Heart right ventricle (tissue), 16 donors: ENCODE results near the gene PCED1A. TPM values are rescaled to one million over a fixed set of nuclear protein-coding genes. Genes with fewer than 3 reads are reported as not detected.

ENCODE experiments used
- ATAC-seq, 8 donors: fragments of 200-7000 bp; cut with Tn5 transposase; one replicate each; pipeline ENCODE4 v1.9.1; 2020; ENCODE audit warnings: mild to moderate bottlenecking in 8 of 8, moderate library complexity in 8 of 8, moderate number of reproducible peaks in 1 of 8
- DNase-seq, 2 donors: peaks; one replicate each; pipeline ENCODE4 v3.0.0-alpha.2; 2020
- H3K27ac ChIP-seq, 10 donors: fragments of 200-600 bp; sonication (generic) in 2 of 10; one replicate each; pipeline versions ENCODE4 v1.5.0 to v1.8.0; 2020 to 2022; ENCODE audit warnings: mild to moderate bottlenecking in 3 of 10
- H3K27me3 ChIP-seq, 7 donors: fragments of 200-600 bp; one replicate each; pipeline ENCODE4 v1.8.0; 2021 to 2022; ENCODE audit warnings: mild to moderate bottlenecking in 2 of 7
- H3K36me3 ChIP-seq, 9 donors: fragments of 200-600 bp; sonication (generic) in 1 of 9; one replicate each; pipeline versions ENCODE4 v1.5.0 to v1.8.0; 2020 to 2022; ENCODE audit warnings: mild to moderate bottlenecking in 2 of 9
- H3K4me1 ChIP-seq, 9 donors: fragments of 200-600 bp; sonication (generic) in 1 of 9; one replicate each; pipeline versions ENCODE4 v1.5.0 to v1.8.0; 2020 to 2022; ENCODE audit warnings: mild to moderate bottlenecking in 4 of 9
- H3K4me3 ChIP-seq, 10 donors: fragments of 200-600 bp; sonication (generic) in 2 of 10; one replicate each; pipeline versions ENCODE4 v1.5.0 to v1.8.0; 2020 to 2022; ENCODE audit warnings: mild to moderate bottlenecking in 7 of 10, moderate library complexity in 2 of 10
- H3K9me3 ChIP-seq, 11 donors: fragments of 200-600 bp in 10 of 11; sonication (generic) in 2 of 11; one replicate each; pipeline versions ENCODE4 v1.5.0 to v1.8.0; 2013 to 2022; ENCODE audit warnings: mild to moderate bottlenecking in 2 of 11, control low read depth in 1 of 11, moderate library complexity in 1 of 11
- CTCF ChIP-seq, 9 donors: fragments of 200-600 bp; sonication (generic) in 2 of 9; IDR thresholded peaks; one replicate each; pipeline versions ENCODE4 v1.5.0 to v1.8.0; 2021 to 2022; ENCODE audit warnings: antibody characterized with exemption in 9 of 9, mild to moderate bottlenecking in 5 of 9, moderate library complexity in 1 of 9
- WGBS, 2 donors: extraction: QIAGEN DNeasy Blood & Tissue Kit; methylation state at CpG; one replicate each; pipeline ENCODE4 v1.1.7; 2013; ENCODE audit warnings: inconsistent platforms in 1 of 2; 5-methylcytosine and 5-hydroxymethylcytosine counted together
- intact Hi-C, 10 donors: fragments of 100-400 bp; cut with DNase I; formaldehyde crosslinking; loops; one replicate each; pipeline versions ENCODE4 v1.11.1 to v1.14.2; 2022
- polyA plus RNA-seq, 2 donors: library from polyadenylated mRNA; stranded (reverse); fragments of 200-250 nt; gene quantifications; one replicate each; pipeline ENCODE4 v1.2.3, GENCODE V29; 2013
- total RNA-seq, 10 donors: library from RNA; stranded (reverse); fragmentation: NEBNext Ultra II Directional in 3 of 10; extraction: Animal tissue kit (Norgen Biotek cat#: 25700) in 3 of 10; gene quantifications; one replicate each; pipeline versions ENCODE4 v1.2.1 to v1.2.4, GENCODE V29; 2021 to 2023
- donor health status: Arrhythmogenic right ventricular cardiomyopathy.
- donor health status: ischemic (EF 13 %, LVEDD 7.1; RV severe dilation, severe dysfunction).
- donor health status: healthy with polysubstance abuse.
- donor health status: DM: no; HTN: yes; CAD: no.
- donor health status: DM: no; HTN: no; CAD: no.
- donor health status: ischemic (EF 25% LVEDD 6.9; RV normal size, moderate dysfunction).
- donor health status: ischemic (EF 25% LVEDD 5.7; RV mildly dilated, moderate dysfunction).
- donor health status: healthy.
- donor health status: DM: yes; HTN: yes; CAD: no.
- donor health status: Ischemic cardiomyopathy.
- donor health status: ischemic (EF 35%, LVEDD 5.7; RV mildly dilated, moderate dysfunction).
- donor health status: nonischemic (EF 11% LVEDD 7.7; RV severe dilation, severe dysfunction).
- donor health status: DM: yes; HTN: yes; CAD: no.
- donor health status: PGD.
- donor health status: ischemic (EF 29% LVEDD 5.4; RV normal size, mild dysfunction).
- donor health status: nonischemic (EF 23%, LVEDD 6.1; RV moderate dilation, normal function).

PCED1A gene
- total and polyA plus RNA-seq, 12 donors: 4.5 to 36.9 (median 8.2) TPM

GRCh38 chr20:2800521-2801285, 39.8 kb downstream of the PCED1A start, which contains the start of gene CPXM1:
Gene CPXM1 (minus strand): TSS chr20:2800627. CDS start chr20:2800572, 55 bp downstream.
- no peaks in the 10 kb centered on the region for H3K36me3 ChIP-seq
- intact Hi-C loops: no loop called here
- H3K27ac ChIP-seq: peak within 1 kb of the TSS in 1 of 10 donors; percentile 47
- WGBS, 2 donors: 1% methylated on average over 37 to 51 of the region's 52 CpGs
- TF ChIP-seq CTCF (IDR thresholded peaks at IDR 0.05): no peak
- H3K9me3 ChIP-seq: peaks cover 0 to 4% (median 0%) of the 10 kb centered on the region in 11 donors
- peaks cover 14 to 97% (median 86%) of the 10 kb centered on the region in 7 donors for H3K27me3 ChIP-seq
- H3K4me1 ChIP-seq: peaks cover 0 to 37% (median 12%) of the 10 kb centered on the region in 9 donors
- peak within 1 kb of the TSS in 9 of 10 donors; percentile 16 to 54 (median 34) for H3K4me3 ChIP-seq
- DNase-seq (no peak), ATAC-seq (peak in 2 of 8 donors; percentile 26 to 34)

- Histone ChIP-seq H3K36me3 (no peaks in the 10 kb centered on the region), H3K27ac (peak overlapping the region in 1 of 10 donors; percentile 47), H3K27me3 (peaks cover 7 to 97% (median 82%) of the 10 kb centered on the region in 7 donors), H3K4me3 (peak overlapping the region in 9 of 10 donors; percentile 16 to 54 (median 34)), H3K9me3 (peaks cover 0 to 4% (median 0%) of the 10 kb centered on the region in 11 donors), H3K4me1 (peaks cover 0 to 29% (median 12%) of the 10 kb centered on the region in 9 donors)
- intact Hi-C loops: no loop called here
- ATAC-seq (peak in 3 of 8 donors; percentile 21 to 36 (median 26)), DNase-seq (no peak)
- no peak for TF ChIP-seq CTCF (IDR thresholded peaks at IDR 0.05)
- WGBS, 2 donors: 2 to 3% methylated on average over 61 of the region's 61 CpGs
Observed at GRCh38 chr20:2799688-2800520, 40.6 kb downstream of the PCED1A start.

GRCh38 chr20:2799271-2799670, 41.2 kb downstream of the PCED1A start:
- 42 to 59% methylated on average over 9 of the region's 9 CpGs for WGBS, 2 donors
- no peak for TF ChIP-seq CTCF (IDR thresholded peaks at IDR 0.05)
- Histone ChIP-seq H3K27me3 (peaks cover 7 to 97% (median 78%) of the 10 kb centered on the region in 7 donors), H3K27ac (no peak overlapping the region), H3K9me3 (peaks cover 0 to 4% (median 0%) of the 10 kb centered on the region in 11 donors), H3K4me1 (peaks cover 0 to 25% (median 12%) of the 10 kb centered on the region in 9 donors), H3K4me3 (peak overlapping the region in 5 of 10 donors; percentile 30 to 54 (median 41)), H3K36me3 (no peaks in the 10 kb centered on the region)
- intact Hi-C loops: no loop called here
- ATAC-seq: no peak
- no peak for DNase-seq

GRCh38 chr20:2798814-2799213, 41.6 kb downstream of the PCED1A start:
- DNase-seq (no peak), ATAC-seq (peak in 1 of 8 donors; percentile 12)
- no peak for TF ChIP-seq CTCF (IDR thresholded peaks at IDR 0.05)
- peaks cover 7 to 98% (median 78%) of the 10 kb centered on the region in 7 donors for H3K27me3 ChIP-seq
- peaks cover 0 to 4% (median 0%) of the 10 kb centered on the region in 11 donors for H3K9me3 ChIP-seq
- H3K4me1 ChIP-seq: peaks cover 0 to 25% (median 12%) of the 10 kb centered on the region in 9 donors
- intact Hi-C loops: no loop called here
- no peak overlapping the region for H3K27ac ChIP-seq
- H3K4me3 ChIP-seq: no peak overlapping the region
- WGBS, 2 donors: 69 to 73% methylated on average over 6 of the region's 6 CpGs
- H3K36me3 ChIP-seq: no peaks in the 10 kb centered on the region
